SH-SY5Y (cell line): ENCODE measurements around the gene CARS1.

ENCODE experiments used
- GATA2 ChIP-seq: IDR thresholded peaks from 2 replicates; pipeline ENCODE4 v1.6.1; 2011; ENCODE audit warnings: mild to moderate bottlenecking, low read depth, low read length
- GATA3 ChIP-seq: IDR thresholded peaks from 2 replicates; pipeline ENCODE4 v1.6.1; 2011; ENCODE audit warnings: low read depth, mild to moderate bottlenecking, low read length, moderate library complexity

- TF ChIP-seq GATA2 (no peak), GATA3 (no peak)
Measured at GRCh38 chr11:3035333-3035732, 21.9 kb downstream of the CARS1 start.
